ENCODE results near the gene TMEM163.

Gene TMEM163

GRCh38 chr2:134491022-134491421 lies 227.8 kb downstream of the TMEM163 start:
- Histone ChIP-seq H3K9me3 (no peaks in the 10 kb centered on the region), H3K36me3 (no peaks in the 10 kb centered on the region), H3K27ac (no peak overlapping the region), H3K27me3 (no peaks in the 10 kb centered on the region), H3K4me3 (ENCODE audit: low read depth in 1 of 2, low read length in 1 of 2) (no peak overlapping the region), H3K4me1 (ENCODE audit: control insufficient read depth in 1 of 2, insufficient read depth in 1 of 2, low read depth in 1 of 2, low read length in 1 of 2) (no peaks in the 10 kb centered on the region)
- TF ChIP-seq, protein P1, sequence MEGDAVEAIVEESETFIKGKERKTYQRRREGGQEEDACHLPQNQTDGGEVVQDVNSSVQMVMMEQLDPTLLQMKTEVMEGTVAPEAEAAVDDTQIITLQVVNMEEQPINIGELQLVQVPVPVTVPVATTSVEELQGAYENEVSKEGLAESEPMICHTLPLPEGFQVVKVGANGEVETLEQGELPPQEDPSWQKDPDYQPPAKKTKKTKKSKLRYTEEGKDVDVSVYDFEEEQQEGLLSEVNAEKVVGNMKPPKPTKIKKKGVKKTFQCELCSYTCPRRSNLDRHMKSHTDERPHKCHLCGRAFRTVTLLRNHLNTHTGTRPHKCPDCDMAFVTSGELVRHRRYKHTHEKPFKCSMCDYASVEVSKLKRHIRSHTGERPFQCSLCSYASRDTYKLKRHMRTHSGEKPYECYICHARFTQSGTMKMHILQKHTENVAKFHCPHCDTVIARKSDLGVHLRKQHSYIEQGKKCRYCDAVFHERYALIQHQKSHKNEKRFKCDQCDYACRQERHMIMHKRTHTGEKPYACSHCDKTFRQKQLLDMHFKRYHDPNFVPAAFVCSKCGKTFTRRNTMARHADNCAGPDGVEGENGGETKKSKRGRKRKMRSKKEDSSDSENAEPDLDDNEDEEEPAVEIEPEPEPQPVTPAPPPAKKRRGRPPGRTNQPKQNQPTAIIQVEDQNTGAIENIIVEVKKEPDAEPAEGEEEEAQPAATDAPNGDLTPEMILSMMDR (IDR thresholded peaks at IDR 0.05) = no peak

GRCh38 chr2:134490559-134490958 lies 228.2 kb downstream of the TMEM163 start:
- Histone ChIP-seq H3K36me3 (no peaks in the 10 kb centered on the region), H3K9me3 (no peaks in the 10 kb centered on the region), H3K4me1 (ENCODE audit: control insufficient read depth in 1 of 2, insufficient read depth in 1 of 2, low read depth in 1 of 2, low read length in 1 of 2) (no peaks in the 10 kb centered on the region), H3K27ac (no peak overlapping the region), H3K4me3 (ENCODE audit: low read depth in 1 of 2, low read length in 1 of 2) (no peak overlapping the region), H3K27me3 (no peaks in the 10 kb centered on the region)
- TF ChIP-seq, protein P1 (IDR thresholded peaks at IDR 0.05) = no peak

DNA sequence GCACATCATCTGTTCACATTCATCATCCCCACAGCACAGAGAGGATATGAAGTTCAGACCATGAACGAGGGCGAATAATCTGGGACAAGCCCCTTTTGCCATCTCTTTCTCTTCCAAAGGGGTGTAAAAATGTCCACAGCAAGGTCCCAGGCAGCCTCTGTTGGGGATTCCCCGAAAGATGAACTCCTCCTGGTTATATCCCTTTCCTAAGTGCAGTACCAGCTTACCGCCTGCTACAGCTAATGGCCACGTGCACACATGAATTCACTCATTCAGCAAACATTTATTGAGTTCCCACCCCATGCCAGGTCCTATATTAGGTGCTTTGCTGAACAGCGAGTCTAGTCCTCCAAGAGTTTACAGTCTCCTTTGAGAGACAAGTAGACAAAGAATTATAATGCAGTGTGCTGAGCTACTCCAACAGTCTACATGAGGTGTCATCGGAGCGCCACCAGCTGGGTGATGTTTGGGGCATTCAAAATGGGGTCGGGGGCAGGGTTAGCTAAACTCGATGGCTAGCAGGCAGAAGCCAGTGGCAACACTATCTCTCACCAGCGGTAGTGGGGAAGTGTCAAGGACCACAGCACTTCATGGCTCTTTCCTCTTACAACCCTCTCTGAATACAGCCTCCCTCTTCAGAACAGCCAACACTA lies 228.9 kb downstream of the TMEM163 start:
- Histone ChIP-seq H3K4me1 (ENCODE audit: control insufficient read depth in 1 of 2, insufficient read depth in 1 of 2, low read depth in 1 of 2, low read length in 1 of 2) (no peaks in the 10 kb centered on the region), H3K9me3 (no peaks in the 10 kb centered on the region), H3K36me3 (no peaks in the 10 kb centered on the region), H3K4me3 (ENCODE audit: low read depth in 1 of 2, low read length in 1 of 2) (no peak overlapping the region), H3K27me3 (no peaks in the 10 kb centered on the region), H3K27ac (no peak overlapping the region)
- TF ChIP-seq, protein P1 (IDR thresholded peaks at IDR 0.05) = no peak

GRCh38 chr2:134482766-134483340 lies 235.9 kb downstream of the TMEM163 start:
- Histone ChIP-seq H3K36me3 (no peaks in the 10 kb centered on the region), H3K9me3 (no peaks in the 10 kb centered on the region), H3K27me3 (no peaks in the 10 kb centered on the region), H3K4me1 (ENCODE audit: control insufficient read depth in 1 of 2, insufficient read depth in 1 of 2, low read depth in 1 of 2, low read length in 1 of 2) (no peaks in the 10 kb centered on the region), H3K4me3 (ENCODE audit: low read depth in 1 of 2, low read length in 1 of 2) (no peak overlapping the region), H3K27ac (no peak overlapping the region)
- TF ChIP-seq, protein P1 (IDR thresholded peaks at IDR 0.05) = no peak

DNA sequence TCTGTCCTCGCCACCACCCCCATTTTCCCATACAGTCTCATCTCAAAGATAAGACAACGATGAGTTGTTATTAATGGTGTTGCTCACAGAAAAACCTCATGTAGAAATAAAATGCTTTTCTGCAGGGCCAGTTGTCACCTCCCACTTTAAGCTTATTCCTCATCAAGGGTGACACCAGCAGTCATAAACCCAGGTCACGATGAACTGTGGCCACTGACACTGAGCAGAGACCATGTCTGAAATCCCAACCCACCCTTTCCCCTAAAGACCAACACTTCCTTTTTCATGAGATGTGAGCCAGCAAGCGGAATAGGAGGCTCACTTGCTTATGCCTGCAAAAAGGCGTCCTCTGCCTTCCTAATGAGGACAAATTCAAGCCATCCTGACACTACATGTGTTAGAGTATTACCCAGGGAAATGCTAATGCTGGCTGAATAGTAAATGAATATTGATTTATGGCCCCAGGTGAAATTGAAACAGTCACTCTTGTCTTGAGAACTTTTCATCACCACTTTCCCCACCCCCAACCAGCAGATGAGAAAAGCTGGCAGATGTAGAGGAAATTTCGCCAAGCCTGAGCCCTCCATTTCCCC lies 236.6 kb downstream of the TMEM163 start:
- TF ChIP-seq, protein P1 (IDR thresholded peaks at IDR 0.05) = no peak
- Histone ChIP-seq H3K4me3 (ENCODE audit: low read depth in 1 of 2, low read length in 1 of 2) (no peak overlapping the region), H3K9me3 (no peaks in the 10 kb centered on the region), H3K27ac (no peak overlapping the region), H3K27me3 (no peaks in the 10 kb centered on the region), H3K4me1 (ENCODE audit: control insufficient read depth in 1 of 2, insufficient read depth in 1 of 2, low read depth in 1 of 2, low read length in 1 of 2) (no peaks in the 10 kb centered on the region), H3K36me3 (no peaks in the 10 kb centered on the region)
